Astrocyte (in vitro differentiated cells and primary cell): ENCODE data around the gene SGCA. TPM values are rescaled to one million over a fixed set of nuclear protein-coding genes. Genes with fewer than 3 reads are reported as not detected.
A peak's percentile ranks its signal among the peaks of the same experiment; 100 is the strongest.

Source experiments
- DNase-seq: peaks from one replicate; pipeline ENCODE4 v3.0.0-alpha.2; 2010; ENCODE audit warnings: low read depth
- FAIRE-seq: peaks from 2 replicates; lab custom pipeline; 2011; peaks lifted over from hg19 to GRCh38; lab: Jason Lieb, UNC
- H2AFZ ChIP-seq: 2 replicates; pipeline ENCODE4 v1.6.0; 2012; ENCODE audit warnings: low read depth, low read length, inconsistent platforms
- H3K27ac ChIP-seq: 2 replicates; pipeline ENCODE4 v1.5.1; 2011; ENCODE audit warnings: low read depth, low read length, inconsistent platforms
- H3K27me3 ChIP-seq: 2 replicates; pipeline ENCODE4 v1.6.0; 2011; ENCODE audit warnings: low read length, inconsistent platforms; ENCODE audit not compliant: insufficient read depth
- H3K36me3 ChIP-seq: 2 replicates; pipeline ENCODE4 v1.5.1; 2011; ENCODE audit warnings: low read length, inconsistent platforms; ENCODE audit not compliant: insufficient read depth
- H3K4me1 ChIP-seq: 2 replicates; pipeline ENCODE4 v1.5.1; 2011; ENCODE audit warnings: low read length, inconsistent platforms; ENCODE audit not compliant: insufficient read depth
- H3K4me2 ChIP-seq: 2 replicates; pipeline ENCODE4 v1.6.0; 2012; ENCODE audit warnings: low read length, inconsistent platforms
- H3K4me3 ChIP-seq: 2 replicates; pipeline ENCODE4 v1.5.1; 2011; ENCODE audit warnings: low read depth, mild to moderate bottlenecking, low read length, inconsistent platforms; ENCODE audit not compliant: insufficient read depth
- H3K79me2 ChIP-seq: 2 replicates; pipeline ENCODE4 v1.6.0; 2012; ENCODE audit warnings: mild to moderate bottlenecking, low read length, inconsistent platforms; ENCODE audit not compliant: insufficient read depth
- H3K9ac ChIP-seq: 2 replicates; pipeline ENCODE4 v1.6.0; 2012; ENCODE audit warnings: mild to moderate bottlenecking, low read length, inconsistent platforms
- H3K9me3 ChIP-seq: 2 replicates; pipeline ENCODE4 v1.5.1; 2012; ENCODE audit warnings: low read depth, mild to moderate bottlenecking, low read length, inconsistent platforms; ENCODE audit not compliant: insufficient read depth
- H4K20me1 ChIP-seq: 2 replicates; pipeline ENCODE4 v1.6.0; 2012; ENCODE audit warnings: low read length, inconsistent platforms; ENCODE audit not compliant: insufficient read depth
- H3K27ac Mint-ChIP-seq: one replicate; pipeline ENCODE4 v1.8.0; 2021; ENCODE audit warnings: mild to moderate bottlenecking, mixed read lengths; ENCODE audit not compliant: unreplicated experiment
- H3K27me3 Mint-ChIP-seq: one replicate; pipeline ENCODE4 v1.8.0; 2021; ENCODE audit warnings: low read depth, mixed read lengths; ENCODE audit not compliant: unreplicated experiment
- H3K36me3 Mint-ChIP-seq: one replicate; pipeline ENCODE4 v1.8.0; 2021; ENCODE audit warnings: low read depth, mixed read lengths; ENCODE audit not compliant: unreplicated experiment
- H3K4me1 Mint-ChIP-seq: one replicate; pipeline ENCODE4 v1.8.0; 2021; ENCODE audit warnings: low read depth, mixed read lengths; ENCODE audit not compliant: unreplicated experiment
- H3K4me3 Mint-ChIP-seq: one replicate; pipeline ENCODE4 v1.8.0; 2021; ENCODE audit warnings: mild to moderate bottlenecking, moderate library complexity, mixed read lengths; ENCODE audit not compliant: unreplicated experiment
- H3K9me3 Mint-ChIP-seq: one replicate; pipeline ENCODE4 v1.8.0; 2021; ENCODE audit warnings: mild to moderate bottlenecking, mixed read lengths; ENCODE audit not compliant: unreplicated experiment
- EZH2 ChIP-seq: IDR thresholded peaks from 2 replicates; pipeline ENCODE4 v1.6.1; 2012; ENCODE audit warnings: mild to moderate bottlenecking, low read length, inconsistent platforms; ENCODE audit not compliant: insufficient read depth
- total RNA-seq: library from RNA; stranded (reverse); gene quantifications from 2 replicates; pipeline ENCODE4 v1.2.1, GENCODE V29; 2021
- TF ChIP-seq, protein P1 (sequence below): IDR thresholded peaks from 2 replicates; pipeline ENCODE4 v1.5.1; 2011; ENCODE audit warnings: low read depth, mild to moderate bottlenecking, inconsistent platforms, low read length, moderate library complexity; ENCODE audit not compliant: insufficient read depth

Gene SGCA
- total RNA-seq, 1 donor from 2014 or later, result 0.32 TPM

- Mint-ChIP-seq H3K9me3 (no peaks in the 10 kb centered on the region), H3K4me3 (no peak overlapping the region), H3K27me3 (no peaks in the 10 kb centered on the region), H3K36me3 (peaks cover 16% of the 10 kb centered on the region), H3K4me1 (peaks cover 18% of the 10 kb centered on the region), H3K27ac (no peak overlapping the region)
- Histone ChIP-seq H3K4me2 (peak overlapping the region; percentile 24), H3K9me3 (no peaks in the 10 kb centered on the region), H4K20me1 (peaks cover 59% of the 10 kb centered on the region), H3K4me1 (peaks cover 17% of the 10 kb centered on the region), H3K4me3 (no peak overlapping the region), H3K9ac (peak overlapping the region; percentile 9), H3K27me3 (no peaks in the 10 kb centered on the region), H3K36me3 (peaks cover 12% of the 10 kb centered on the region), H3K27ac (peak overlapping the region; percentile 25), H3K79me2 (peaks cover 13% of the 10 kb centered on the region), H2AFZ (no peak overlapping the region)
- no peak for TF ChIP-seq EZH2
- TF ChIP-seq, protein P1, sequence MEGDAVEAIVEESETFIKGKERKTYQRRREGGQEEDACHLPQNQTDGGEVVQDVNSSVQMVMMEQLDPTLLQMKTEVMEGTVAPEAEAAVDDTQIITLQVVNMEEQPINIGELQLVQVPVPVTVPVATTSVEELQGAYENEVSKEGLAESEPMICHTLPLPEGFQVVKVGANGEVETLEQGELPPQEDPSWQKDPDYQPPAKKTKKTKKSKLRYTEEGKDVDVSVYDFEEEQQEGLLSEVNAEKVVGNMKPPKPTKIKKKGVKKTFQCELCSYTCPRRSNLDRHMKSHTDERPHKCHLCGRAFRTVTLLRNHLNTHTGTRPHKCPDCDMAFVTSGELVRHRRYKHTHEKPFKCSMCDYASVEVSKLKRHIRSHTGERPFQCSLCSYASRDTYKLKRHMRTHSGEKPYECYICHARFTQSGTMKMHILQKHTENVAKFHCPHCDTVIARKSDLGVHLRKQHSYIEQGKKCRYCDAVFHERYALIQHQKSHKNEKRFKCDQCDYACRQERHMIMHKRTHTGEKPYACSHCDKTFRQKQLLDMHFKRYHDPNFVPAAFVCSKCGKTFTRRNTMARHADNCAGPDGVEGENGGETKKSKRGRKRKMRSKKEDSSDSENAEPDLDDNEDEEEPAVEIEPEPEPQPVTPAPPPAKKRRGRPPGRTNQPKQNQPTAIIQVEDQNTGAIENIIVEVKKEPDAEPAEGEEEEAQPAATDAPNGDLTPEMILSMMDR, result no peak
- FAIRE-seq (no peak), DNase-seq (peak; percentile 59)
These were observed 32.6 kb upstream of the SGCA start for GRCh38 chr17:50133028-50133768.

GRCh38 chr17:50133769-50134099, 32.1 kb upstream of the SGCA start:
- no peak overlapping the region for H3K4me3 Mint-ChIP-seq
- no peaks in the 10 kb centered on the region for H3K27me3 ChIP-seq
- peaks cover 13% of the 10 kb centered on the region for H3K4me1 ChIP-seq
- no peaks in the 10 kb centered on the region for H3K9me3 ChIP-seq
- H3K79me2 ChIP-seq, result peaks cover 13% of the 10 kb centered on the region
- H3K4me3 ChIP-seq, result no peak overlapping the region
- peaks cover 18% of the 10 kb centered on the region for H3K36me3 ChIP-seq
- no peak overlapping the region for H2AFZ ChIP-seq
- FAIRE-seq (no peak), DNase-seq (no peak)
- no peak overlapping the region for H3K27ac ChIP-seq
- TF ChIP-seq, protein P1, result no peak
- no peak for TF ChIP-seq EZH2
- H3K4me1 Mint-ChIP-seq, result peaks cover 17% of the 10 kb centered on the region
- H3K27ac Mint-ChIP-seq, result no peak overlapping the region
- peaks cover 61% of the 10 kb centered on the region for H4K20me1 ChIP-seq
- no peaks in the 10 kb centered on the region for H3K9me3 Mint-ChIP-seq
- H3K36me3 Mint-ChIP-seq, result peaks cover 22% of the 10 kb centered on the region
- no peak overlapping the region for H3K4me2 ChIP-seq
- no peaks in the 10 kb centered on the region for H3K27me3 Mint-ChIP-seq
- no peak overlapping the region for H3K9ac ChIP-seq
